Uterus (tissue), 4 donors: ENCODE measurements around the gene CREG1. TPM values are rescaled to one million over a fixed set of nuclear protein-coding genes. Genes with fewer than 3 reads are reported as not detected.

Experiments used
- DNase-seq, 2 donors: peaks; one replicate each; pipeline ENCODE4 v3.0.0-alpha.2; 2019 to 2020
- H3K27ac ChIP-seq, 2 donors: fragments of 200-600 bp; sonication (generic); 1 replicate in 1 of 2; 2 replicates in 1 of 2; pipeline ENCODE4 v1.5.1; 2016 to 2018
- H3K27me3 ChIP-seq, 2 donors: fragments of 200-600 bp; sonication (generic); one replicate each; pipeline ENCODE4 v1.5.1; 2018 to 2019; ENCODE audit warnings: control low read depth in 1 of 2
- H3K36me3 ChIP-seq, 2 donors: fragments of 200-600 bp; sonication (generic); one replicate each; pipeline ENCODE4 v1.5.1; 2019; ENCODE audit warnings: control low read depth in 1 of 2
- H3K4me1 ChIP-seq, 2 donors: fragments of 200-600 bp; sonication (generic); one replicate each; pipeline ENCODE4 v1.5.1; 2018 to 2019; ENCODE audit warnings: control low read depth in 1 of 2
- H3K4me3 ChIP-seq, 2 donors: fragments of 200-600 bp; sonication (generic); 1 replicate in 1 of 2; 2 replicates in 1 of 2; pipeline ENCODE4 v1.5.1; 2018 to 2019; ENCODE audit warnings: mild to moderate bottlenecking in 1 of 2
- H3K9me3 ChIP-seq, 2 donors: fragments of 200-600 bp; sonication (generic); one replicate each; pipeline ENCODE4 v1.5.1; 2019; ENCODE audit warnings: control low read depth in 1 of 2
- POLR2A ChIP-seq, 2 donors: fragments of 450-650 bp; IDR thresholded peaks; one replicate each; pipeline ENCODE4 v1.6.1; 2016; ENCODE audit warnings: antibody characterized with exemption in 2 of 2, mild to moderate bottlenecking in 1 of 2, moderate library complexity in 1 of 2
- intact Hi-C: fragments of 100-400 bp; cut with DNase I; formaldehyde crosslinking; loops from one replicate; pipeline ENCODE4 v1.15.1; 2023; ENCODE audit warnings: low total_unique reads
- total RNA-seq, 4 donors: library from RNA; depleted of rRNA in 3 of 4; stranded (reverse); fragments of >200 nt in 3 of 4; gene quantifications; one replicate each; pipeline versions ENCODE4 v1.1.0 to v1.2.4, GENCODE V29; 2014 to 2023
- TF ChIP-seq, protein P1 (sequence below), 4 experiments: fragments of 200-600 bp in 2 of 4; fragments of 450-650 bp in 2 of 4; sonication (generic) in 2 of 4; IDR thresholded peaks; one replicate each; pipeline ENCODE4 v1.5.1; 2016 to 2019; ENCODE audit warnings: antibody characterized with exemption in 4 of 4, mild to moderate bottlenecking in 2 of 4, moderate library complexity in 1 of 4
- donor health status: DM: yes; HTN: yes; CAD: no.

The CREG1 gene
- total RNA-seq, 4 donors from 2014 or later: 72.7 to 161 (median 91.0) TPM

DNA sequence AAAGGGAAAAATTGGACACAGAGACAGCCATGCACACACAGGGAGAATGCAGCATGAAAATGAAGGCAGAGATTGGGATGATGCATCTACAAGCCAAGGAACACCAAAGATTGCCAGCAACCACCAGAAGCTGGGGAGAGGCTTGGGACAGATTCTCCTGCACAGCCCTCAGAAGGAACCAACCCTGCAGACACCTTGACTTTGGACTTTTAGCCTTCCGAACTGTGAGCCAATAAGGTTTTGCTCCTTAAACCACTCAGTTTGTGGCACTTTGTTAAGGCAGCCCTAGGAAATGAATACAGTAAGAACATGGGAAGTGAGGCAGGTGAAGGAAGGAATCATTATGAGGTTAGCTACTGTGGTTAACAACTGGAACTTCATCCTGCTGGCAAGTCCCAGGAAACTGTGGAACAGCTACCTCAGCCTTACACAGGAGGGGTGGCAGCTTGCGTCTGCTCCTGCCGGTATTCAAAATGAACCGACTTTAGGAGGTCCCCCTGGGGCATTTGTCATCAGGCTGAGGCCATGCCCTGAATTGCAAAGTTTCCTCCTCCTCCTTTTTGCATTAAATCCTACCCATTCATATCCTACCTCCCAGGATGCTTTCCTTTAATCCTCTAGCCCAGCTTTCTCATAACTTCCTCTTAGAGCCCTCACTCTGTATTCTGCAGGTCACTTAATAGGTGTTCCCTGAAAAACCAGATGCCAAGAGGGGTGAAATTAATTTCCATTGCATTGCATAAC is 50.7 kb downstream of the CREG1 start:
- H3K4me3 ChIP-seq: no peak overlapping the region
- TF ChIP-seq, protein P1, sequence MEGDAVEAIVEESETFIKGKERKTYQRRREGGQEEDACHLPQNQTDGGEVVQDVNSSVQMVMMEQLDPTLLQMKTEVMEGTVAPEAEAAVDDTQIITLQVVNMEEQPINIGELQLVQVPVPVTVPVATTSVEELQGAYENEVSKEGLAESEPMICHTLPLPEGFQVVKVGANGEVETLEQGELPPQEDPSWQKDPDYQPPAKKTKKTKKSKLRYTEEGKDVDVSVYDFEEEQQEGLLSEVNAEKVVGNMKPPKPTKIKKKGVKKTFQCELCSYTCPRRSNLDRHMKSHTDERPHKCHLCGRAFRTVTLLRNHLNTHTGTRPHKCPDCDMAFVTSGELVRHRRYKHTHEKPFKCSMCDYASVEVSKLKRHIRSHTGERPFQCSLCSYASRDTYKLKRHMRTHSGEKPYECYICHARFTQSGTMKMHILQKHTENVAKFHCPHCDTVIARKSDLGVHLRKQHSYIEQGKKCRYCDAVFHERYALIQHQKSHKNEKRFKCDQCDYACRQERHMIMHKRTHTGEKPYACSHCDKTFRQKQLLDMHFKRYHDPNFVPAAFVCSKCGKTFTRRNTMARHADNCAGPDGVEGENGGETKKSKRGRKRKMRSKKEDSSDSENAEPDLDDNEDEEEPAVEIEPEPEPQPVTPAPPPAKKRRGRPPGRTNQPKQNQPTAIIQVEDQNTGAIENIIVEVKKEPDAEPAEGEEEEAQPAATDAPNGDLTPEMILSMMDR (IDR thresholded peaks at IDR 0.05): no peak
- no peak for TF ChIP-seq POLR2A (IDR thresholded peaks at IDR 0.05)
- H3K27ac ChIP-seq: no peak overlapping the region
- intact Hi-C loops: no loop called here
- no peak for DNase-seq
- H3K36me3 ChIP-seq: no peaks in the 10 kb centered on the region
- H3K9me3 ChIP-seq: no peaks in the 10 kb centered on the region
- H3K27me3 ChIP-seq: no peaks in the 10 kb centered on the region
- no peaks in the 10 kb centered on the region for H3K4me1 ChIP-seq

DNA sequence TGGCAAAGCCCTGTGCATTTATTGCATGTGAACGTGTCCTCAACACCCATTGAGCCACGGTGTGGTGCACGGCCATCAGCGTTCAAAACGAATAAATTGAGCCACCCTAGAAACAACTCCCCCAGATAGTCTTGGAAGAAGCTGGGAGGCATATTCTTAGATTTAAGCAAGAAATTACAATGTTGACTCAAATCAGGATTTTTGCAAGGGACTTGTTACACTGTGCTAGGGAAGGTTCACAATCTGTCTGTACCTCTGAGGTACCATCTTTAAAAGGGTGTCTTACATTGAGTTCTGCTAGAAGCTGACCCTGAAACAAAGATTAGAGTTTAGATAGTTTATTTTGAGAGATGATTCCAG is 51.4 kb downstream of the CREG1 start:
- Histone ChIP-seq H3K27ac (no peak overlapping the region), H3K4me1 (no peaks in the 10 kb centered on the region), H3K36me3 (no peaks in the 10 kb centered on the region), H3K27me3 (no peaks in the 10 kb centered on the region), H3K4me3 (no peak overlapping the region), H3K9me3 (no peaks in the 10 kb centered on the region)
- TF ChIP-seq, protein P1 (IDR thresholded peaks at IDR 0.05): no peak
- TF ChIP-seq POLR2A (IDR thresholded peaks at IDR 0.05): no peak
- intact Hi-C loops: no loop called here
- no peak for DNase-seq

DNA sequence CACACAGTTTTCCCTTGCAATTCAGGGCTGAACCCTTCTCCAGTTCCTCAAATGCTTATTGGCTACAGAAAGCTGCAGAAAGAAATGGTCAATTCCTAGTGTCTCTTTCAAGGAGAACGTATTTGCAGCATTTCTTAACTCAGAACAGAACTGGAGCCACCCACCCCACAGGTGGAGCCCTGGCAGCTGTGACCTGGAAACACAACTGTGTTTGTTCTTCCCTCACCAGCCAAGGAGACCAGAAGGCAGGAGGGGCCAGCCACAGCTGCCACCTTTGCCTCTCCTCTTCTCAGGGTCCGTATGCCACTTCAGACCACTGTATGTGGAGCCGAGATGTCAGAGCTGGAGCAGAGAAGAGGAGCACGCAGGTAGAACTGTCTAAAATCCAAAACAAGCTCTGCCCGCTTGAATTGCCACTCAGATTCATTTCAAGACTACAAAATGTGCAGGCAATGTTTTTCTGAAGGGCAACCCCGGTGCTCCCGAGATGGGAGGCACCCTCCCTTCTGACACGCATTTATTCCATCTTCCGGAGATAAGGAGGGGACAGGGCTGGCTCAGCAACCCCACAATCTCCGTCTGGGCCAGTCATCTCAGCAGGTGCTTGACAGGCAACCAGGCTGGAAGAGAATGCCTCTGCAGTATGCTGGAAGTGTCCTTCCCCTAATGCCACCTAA is 51.9 kb downstream of the CREG1 start:
- H3K36me3 ChIP-seq: no peaks in the 10 kb centered on the region
- no peak overlapping the region for H3K4me3 ChIP-seq
- no peak overlapping the region for H3K27ac ChIP-seq
- no peaks in the 10 kb centered on the region for H3K9me3 ChIP-seq
- TF ChIP-seq, protein P1 (IDR thresholded peaks at IDR 0.05): no peak
- TF ChIP-seq POLR2A (IDR thresholded peaks at IDR 0.05): no peak
- intact Hi-C loops: no loop called here
- no peaks in the 10 kb centered on the region for H3K4me1 ChIP-seq
- DNase-seq: no peak
- H3K27me3 ChIP-seq: no peaks in the 10 kb centered on the region

DNA sequence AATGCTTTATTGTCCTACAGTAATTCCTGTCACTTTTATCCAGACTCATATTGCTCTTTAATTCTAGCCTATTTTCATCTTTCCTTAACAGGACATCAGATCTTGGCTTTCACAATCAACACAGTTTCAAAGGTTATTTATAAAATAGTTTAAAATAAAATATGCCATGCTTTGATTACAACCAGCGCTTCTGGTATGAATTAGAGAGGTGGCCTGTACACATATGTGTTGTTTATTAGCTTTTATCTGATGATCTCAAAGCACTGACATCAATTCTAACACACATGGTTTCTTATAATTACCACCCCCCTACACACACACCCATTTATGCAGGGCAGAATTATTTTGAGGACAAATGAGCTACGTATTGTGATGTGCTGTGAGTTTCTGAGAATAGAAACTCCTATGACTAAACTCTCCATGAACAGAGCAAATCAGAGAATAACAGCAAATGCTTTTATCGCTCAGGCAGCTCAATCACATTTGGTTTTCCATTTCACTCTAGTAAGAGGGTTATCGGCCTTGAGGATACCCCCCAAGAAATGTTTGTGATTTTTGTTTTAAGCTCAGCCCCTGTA is 53.2 kb downstream of the CREG1 start:
- TF ChIP-seq POLR2A (IDR thresholded peaks at IDR 0.05): no peak
- TF ChIP-seq, protein P1 (IDR thresholded peaks at IDR 0.05): no peak
- intact Hi-C loops: no loop called here
- Histone ChIP-seq H3K4me1 (no peaks in the 10 kb centered on the region), H3K27ac (no peak overlapping the region), H3K27me3 (no peaks in the 10 kb centered on the region), H3K4me3 (no peak overlapping the region), H3K9me3 (no peaks in the 10 kb centered on the region), H3K36me3 (no peaks in the 10 kb centered on the region)
- DNase-seq: no peak

DNA sequence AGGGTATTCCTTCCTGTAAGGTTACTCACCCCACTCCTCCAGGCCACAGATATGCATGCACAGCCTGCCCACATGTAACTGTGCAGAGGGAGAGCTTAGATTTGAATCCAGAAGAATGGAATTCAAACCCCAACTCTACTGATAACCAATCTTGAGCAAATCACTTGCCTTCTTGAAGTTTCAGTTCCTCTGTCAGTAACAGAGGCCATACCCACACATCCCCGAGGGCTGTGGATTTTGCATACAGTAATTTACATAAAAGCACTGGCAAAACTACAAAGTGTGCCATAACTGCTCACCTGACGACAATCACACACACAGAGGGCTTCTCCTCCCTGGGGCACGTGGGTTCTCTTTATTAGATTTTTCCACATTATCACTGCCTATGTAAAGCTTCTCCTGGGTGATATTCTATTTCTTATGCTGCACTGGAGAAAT is 53.9 kb downstream of the CREG1 start:
- TF ChIP-seq POLR2A (IDR thresholded peaks at IDR 0.05): no peak
- TF ChIP-seq, protein P1 (IDR thresholded peaks at IDR 0.05): no peak
- intact Hi-C loops: no loop called here
- Histone ChIP-seq H3K36me3 (no peaks in the 10 kb centered on the region), H3K4me1 (no peaks in the 10 kb centered on the region), H3K27me3 (no peaks in the 10 kb centered on the region), H3K4me3 (no peak overlapping the region), H3K27ac (no peak overlapping the region), H3K9me3 (no peaks in the 10 kb centered on the region)
- no peak for DNase-seq
